Caki2 (cell line): ENCODE measurements around the gene IPO11. TPM values are rescaled to one million over a fixed set of nuclear protein-coding genes. Genes with fewer than 3 reads are reported as not detected.

Experiments
- DNase-seq: peaks from one replicate; pipeline ENCODE4 v3.0.0-alpha.2; 2015; ENCODE audit warnings: low read depth
- in situ Hi-C: cut with HindIII; loops from 2 replicates; pipeline ENCODE4 v1.10.0; 2016; ENCODE audit warnings: low sequenced_read_pairs, low pct_unique_long_range_greater_than_20kb, mixed read lengths
- total RNA-seq: library from RNA; depleted of rRNA; stranded (reverse); fragments of >200 nt; shearing (Covaris generic); gene quantifications from 2 replicates; pipeline ENCODE4 v1.2.3, GENCODE V29; 2014; ENCODE audit warnings: low replicate concordance

Gene IPO11
- total RNA-seq, 1 experiment from 2014 or later, result 18.9 TPM

- in situ Hi-C loops, result no loop called here
- no peak for DNase-seq
These were observed 169.5 kb downstream of the IPO11 start for GRCh38 chr5:62581836-62582597.

DNA sequence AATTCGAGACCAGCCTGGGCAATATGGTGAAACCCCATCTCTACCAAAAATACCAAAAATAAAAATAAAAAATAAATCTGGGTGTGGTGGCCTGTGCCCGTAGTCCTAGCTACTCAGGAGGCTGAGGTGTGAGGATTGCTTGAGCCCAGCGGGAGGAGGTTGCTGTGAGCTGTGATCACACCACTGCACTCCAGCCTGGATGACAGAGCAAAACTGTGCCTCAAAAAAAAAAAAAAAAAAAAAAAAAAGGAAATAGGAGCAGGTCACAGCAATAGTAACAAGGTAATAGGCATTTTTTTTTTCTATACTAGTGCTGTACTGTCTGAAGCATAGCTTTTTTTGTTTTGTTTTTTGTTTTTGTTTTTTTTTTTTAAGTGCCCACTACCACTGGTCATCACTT is 171.8 kb downstream of the IPO11 start:
- DNase-seq, result no peak
- in situ Hi-C loops, result no loop called here

DNA sequence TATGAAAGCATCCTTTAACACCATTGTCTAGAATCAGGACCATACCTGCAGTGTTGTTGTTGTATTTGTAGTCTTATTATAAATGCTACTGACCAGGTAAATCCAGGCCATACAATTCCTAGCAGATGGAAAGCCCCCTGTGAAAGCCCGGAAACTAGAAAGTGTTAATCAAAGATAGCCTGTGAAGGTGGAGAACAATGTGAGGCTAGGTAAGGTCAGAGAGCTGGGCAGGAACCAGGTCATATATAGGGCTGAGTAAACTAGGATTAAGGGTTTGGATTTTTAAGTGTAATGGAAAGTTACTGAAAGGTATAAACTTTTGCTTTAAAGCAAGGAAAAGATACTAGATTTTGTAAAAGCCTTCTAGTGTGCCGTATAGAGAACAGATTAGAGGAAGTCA is 172.7 kb downstream of the IPO11 start:
- in situ Hi-C loops, result no loop called here
- DNase-seq, result no peak

DNA sequence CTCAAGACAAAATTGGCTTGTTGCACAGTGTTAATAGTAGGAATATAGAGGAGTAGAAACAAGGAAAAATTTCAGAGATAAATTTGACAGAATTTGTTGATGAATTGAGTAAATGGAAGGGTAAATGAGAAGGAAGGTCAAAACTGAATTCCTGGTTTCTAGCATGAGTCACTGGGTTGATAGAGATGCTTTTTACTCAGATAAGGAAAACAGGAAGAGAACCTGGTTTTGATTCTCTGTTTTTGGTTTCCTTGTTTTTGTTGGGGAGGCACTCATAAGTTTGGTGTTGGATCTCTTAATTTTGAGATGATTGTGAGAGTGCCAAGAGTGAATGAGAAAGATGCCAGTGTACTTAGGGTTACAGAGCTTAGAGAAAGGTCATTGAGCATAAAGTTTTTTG is 173.2 kb downstream of the IPO11 start:
- in situ Hi-C loops, result no loop called here
- no peak for DNase-seq

GRCh38 chr5:62587737-62588136 is 175.2 kb downstream of the IPO11 start:
- DNase-seq, result no peak
- in situ Hi-C loops, result no loop called here

DNA sequence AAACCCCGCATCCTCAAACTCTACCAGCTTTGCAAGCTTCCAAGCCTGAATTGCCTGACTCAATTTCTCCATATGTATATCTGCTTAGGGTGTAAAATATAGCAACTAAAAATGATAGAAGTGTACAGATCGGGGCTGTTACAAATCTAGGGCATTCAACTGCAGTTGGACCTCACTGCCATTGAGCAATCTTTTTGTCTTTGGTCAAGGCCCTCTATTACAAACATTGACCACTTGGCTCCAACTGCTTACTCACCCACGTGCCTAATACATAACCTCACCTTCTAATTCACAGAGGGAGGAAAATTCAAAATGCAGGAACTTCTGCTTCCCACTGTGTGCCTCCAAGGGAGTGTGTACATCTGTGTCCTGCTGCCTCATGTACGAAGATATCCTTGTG is 176.1 kb downstream of the IPO11 start:
- in situ Hi-C loops, result no loop called here
- DNase-seq, result no peak

DNA sequence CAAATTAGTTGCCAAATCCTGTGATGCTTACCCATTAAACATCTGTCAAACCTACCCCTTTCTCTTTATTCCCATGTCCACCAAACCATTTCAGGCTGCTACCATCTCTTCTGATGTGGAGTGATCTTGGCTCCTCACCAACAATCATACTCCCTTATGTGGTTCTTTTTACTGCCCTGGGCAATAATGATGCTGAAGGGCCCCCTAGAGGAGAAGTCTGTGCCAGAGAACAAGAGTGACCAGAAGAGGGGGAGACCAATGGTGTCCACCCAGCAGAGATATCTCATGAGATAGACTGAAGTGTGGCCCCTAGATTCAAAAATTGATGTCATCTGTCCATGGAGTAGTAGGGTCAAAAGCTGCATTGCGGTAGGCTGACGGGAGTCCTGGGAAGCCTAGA is 176.9 kb downstream of the IPO11 start:
- in situ Hi-C loops, result no loop called here
- no peak for DNase-seq

- DNase-seq, result no peak
- in situ Hi-C loops, result no loop called here
These were observed 177.8 kb downstream of the IPO11 start for GRCh38 chr5:62590387-62590786.

DNA sequence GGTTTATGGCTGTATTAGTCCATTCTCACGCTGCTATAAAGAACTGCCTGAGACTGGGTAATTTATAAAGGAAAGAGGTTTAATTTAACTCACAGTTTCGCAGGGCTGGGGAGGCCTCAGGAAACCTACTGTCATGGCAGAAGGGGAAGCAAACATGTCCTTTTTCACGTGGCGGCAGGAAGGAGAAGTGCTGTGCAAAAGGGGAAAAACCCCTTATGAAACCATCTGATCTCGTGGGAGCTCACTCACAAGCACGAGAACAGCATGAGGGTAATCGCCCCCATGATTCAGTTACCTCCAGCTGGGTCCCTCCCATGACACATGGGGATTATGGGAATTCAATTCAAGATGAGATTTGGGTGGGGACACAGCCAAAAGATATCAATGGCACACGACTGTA is 180.0 kb downstream of the IPO11 start:
- in situ Hi-C loops, result no loop called here
- DNase-seq, result no peak

DNA sequence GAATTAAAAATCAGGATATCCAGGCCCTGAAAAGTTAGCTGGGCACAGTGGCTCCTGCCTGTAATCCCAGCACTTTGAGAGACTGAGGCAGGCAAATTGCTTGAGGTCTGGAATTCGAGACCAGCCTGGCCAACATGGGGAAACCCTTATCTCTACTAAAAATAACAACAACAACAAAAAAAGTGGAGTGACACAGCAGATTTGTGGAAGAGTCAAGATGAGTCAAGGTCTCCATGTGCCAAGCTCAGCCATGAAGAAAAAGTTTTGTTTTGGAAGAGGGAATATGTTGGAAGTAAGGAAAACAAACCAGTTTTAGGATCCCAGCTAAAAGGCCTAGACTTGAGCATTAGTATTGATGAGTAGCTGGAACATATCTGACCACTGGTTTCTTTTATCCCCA is 180.8 kb downstream of the IPO11 start:
- in situ Hi-C loops, result no loop called here
- peak; percentile 40 for DNase-seq

- in situ Hi-C loops, result no loop called here
- no peak for DNase-seq
These were observed 181.9 kb downstream of the IPO11 start for GRCh38 chr5:62594364-62594984.

DNA sequence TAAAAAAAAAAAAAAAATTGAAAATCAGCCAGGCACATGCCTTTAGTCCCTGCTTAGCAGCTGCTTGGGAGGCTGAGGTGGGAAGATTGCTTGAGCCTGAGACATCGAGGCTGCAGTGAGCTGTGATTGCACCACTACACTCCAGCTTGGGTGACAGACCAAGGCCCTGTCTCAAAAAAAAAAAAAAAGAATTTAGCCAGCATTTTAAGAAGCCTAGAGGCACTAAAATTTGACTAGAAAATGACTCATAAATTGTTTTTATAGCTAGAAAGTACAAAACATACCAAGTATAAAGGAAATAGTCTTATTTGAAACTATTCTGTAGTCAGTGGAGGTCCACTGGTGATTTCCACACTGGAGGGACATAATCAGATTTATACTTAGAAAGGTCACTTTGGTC is 183.5 kb downstream of the IPO11 start:
- DNase-seq, result no peak
- in situ Hi-C loops, result no loop called here

DNA sequence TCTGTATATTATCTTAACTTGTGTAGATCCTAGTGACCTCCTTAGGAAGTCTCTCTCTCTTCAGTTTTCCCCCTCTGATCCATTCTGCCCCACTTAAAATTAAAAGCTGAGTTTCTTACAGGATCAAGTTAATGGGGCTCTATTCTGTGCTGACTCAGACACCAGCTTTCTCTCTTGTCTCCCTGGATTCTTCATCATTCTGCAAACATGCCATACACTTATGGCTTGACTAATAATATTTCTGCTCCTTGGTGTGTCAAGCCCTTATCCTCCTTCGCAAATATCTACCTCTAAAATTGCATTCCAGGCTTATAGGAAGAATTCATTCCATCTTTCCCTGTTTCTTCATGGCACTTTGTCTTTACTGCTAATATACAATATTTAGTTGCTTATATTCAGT is 184.1 kb downstream of the IPO11 start:
- DNase-seq, result no peak

GRCh38 chr5:62597314-62597713 is 184.8 kb downstream of the IPO11 start:
- in situ Hi-C loops, result no loop called here
- no peak for DNase-seq

More for the DNA sequence above, 184.1 kb downstream of the IPO11 start:
- in situ Hi-C loops, result no loop called here

DNA sequence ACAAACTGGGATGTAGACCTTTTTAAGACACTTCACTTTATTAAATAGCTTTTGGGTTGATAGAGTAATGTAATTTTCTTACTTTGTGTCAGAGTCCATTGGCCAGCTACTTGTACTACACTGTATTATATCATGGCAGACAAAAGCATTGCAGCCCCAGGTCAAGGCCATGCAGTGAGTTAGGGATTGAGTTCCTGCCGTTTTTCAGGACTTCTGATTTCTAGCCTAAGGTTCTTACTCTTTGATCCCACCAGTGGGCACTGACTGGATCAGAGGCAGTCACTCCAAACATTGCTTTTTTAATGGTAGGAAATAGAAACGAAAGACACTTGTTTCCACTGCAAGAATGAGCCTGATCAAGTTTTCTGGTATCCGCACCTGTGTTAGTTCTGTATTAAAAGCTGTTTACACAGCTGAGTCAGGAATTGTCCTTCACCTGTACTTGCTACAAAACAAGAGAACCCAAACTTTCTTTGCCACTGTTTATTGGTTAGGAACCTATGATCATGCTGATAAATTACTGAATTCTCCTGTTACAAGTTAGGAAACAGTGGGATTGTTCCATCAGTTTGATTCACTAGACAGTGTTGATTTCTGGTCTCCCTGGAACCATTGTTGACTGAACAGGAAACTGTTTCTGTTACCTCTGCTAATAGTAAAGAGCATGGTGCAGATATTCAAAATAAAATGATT is 188.1 kb downstream of the IPO11 start:
- in situ Hi-C loops, result no loop called here
- no peak for DNase-seq

- DNase-seq, result no peak
- in situ Hi-C loops, result no loop called here
These were observed 191.4 kb downstream of the IPO11 start for GRCh38 chr5:62603934-62604333.

- in situ Hi-C loops, result no loop called here
- DNase-seq, result no peak
These were observed 193.1 kb downstream of the IPO11 start for GRCh38 chr5:62605638-62606037.

DNA sequence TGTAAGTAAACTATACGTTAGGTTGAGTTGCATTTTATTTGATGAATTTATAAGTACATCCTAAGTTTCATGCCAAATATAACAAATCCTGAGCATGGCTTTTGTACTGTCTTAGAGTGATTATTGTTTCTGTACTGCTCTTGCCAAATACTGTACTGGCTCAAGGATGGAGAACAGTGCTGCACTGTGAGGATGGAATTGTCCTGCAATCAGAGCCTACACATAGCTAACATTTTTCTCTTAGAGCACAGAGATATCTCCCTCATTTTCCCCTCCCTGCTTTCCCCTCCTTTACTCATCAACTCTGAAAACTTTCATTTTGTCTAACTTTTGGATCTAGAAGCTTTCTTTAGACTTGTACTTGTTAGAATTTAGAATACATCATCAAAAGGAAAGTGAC is 194.3 kb downstream of the IPO11 start:
- DNase-seq, result no peak
- in situ Hi-C loops, result no loop called here

DNA sequence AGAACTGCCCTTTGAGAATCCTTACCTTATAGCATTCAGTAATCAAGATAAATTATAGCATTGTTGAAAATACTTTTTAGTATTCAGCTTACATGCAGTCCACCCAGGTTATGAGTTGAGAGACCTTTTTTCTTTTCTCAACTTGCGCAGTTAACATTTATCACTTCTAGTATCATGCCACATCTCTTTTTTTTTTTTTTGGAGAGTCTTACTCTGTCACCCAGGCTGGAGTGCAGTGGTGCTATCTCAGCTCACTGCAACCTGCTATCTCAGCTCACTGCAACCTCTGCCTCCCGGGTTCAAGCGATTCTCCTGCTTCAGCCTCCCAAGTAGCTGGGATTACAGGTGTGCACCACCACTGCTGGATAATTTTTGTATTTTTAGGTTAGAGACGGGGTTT is 195.1 kb downstream of the IPO11 start:
- in situ Hi-C loops, result no loop called here
- DNase-seq, result no peak
